Esophagus squamous epithelium (tissue), 4 donors: ENCODE results near the gene FUBP3.

ENCODE experiments used
- CTCF ChIP-seq, 6 experiments: fragments of 450-650 bp in 4 of 6; fragments of 200-600 bp in 2 of 6; sonication (generic) in 2 of 6; IDR thresholded peaks; one replicate each; pipeline ENCODE4 v1.5.1; 2016 to 2019; ENCODE audit warnings: antibody characterized with exemption in 6 of 6, mild to moderate bottlenecking in 4 of 6, moderate library complexity in 4 of 6
- POLR2A ChIP-seq, 4 donors: fragments of 450-650 bp; IDR thresholded peaks; one replicate each; pipeline ENCODE4 v1.6.1; 2017; ENCODE audit warnings: antibody characterized with exemption in 4 of 4, mild to moderate bottlenecking in 4 of 4, moderate library complexity in 3 of 4

- TF ChIP-seq CTCF (IDR thresholded peaks at IDR 0.05) = no peak
- TF ChIP-seq POLR2A (IDR thresholded peaks at IDR 0.05) = no peak
Measured at GRCh38 chr9:130681769-130682420, 102.5 kb downstream of the FUBP3 start.
